Measurements from ENCODE around the gene MUC22. TPM values are rescaled to one million over a fixed set of nuclear protein-coding genes. Genes with fewer than 3 reads are reported as not detected.
"Not testable (repeated sequence)": the region's sequence is repeated elsewhere in the genome, so short reads cannot be mapped to it uniquely, and the experiment has no call there.

The MUC22 gene
- not detected for total RNA-seq

- ATAC-seq (no peak), DNase-seq (no peak)
- Mint-ChIP-seq H3K4me3 (no peak within 1 kb of the TSS), H3K4me1 (ENCODE audit: low read depth) (no peaks in the 10 kb centered on the region), H3K27me3 (ENCODE audit: low read depth) (peaks cover 44% of the 10 kb centered on the region), H3K27ac (no peak within 1 kb of the TSS), H3K36me3 (ENCODE audit: low read depth) (no peaks in the 10 kb centered on the region), H3K9me3 (ENCODE audit: insufficient read depth) (peaks cover under 1% of the 10 kb centered on the region)
- ChIA-PET POLR2A (no interaction called here), CTCF (no interaction called here)
Observed at GRCh38 chr6:31010393-31011060, at the start of gene MUC22. TSS of gene MUC22 (plus strand) at chr6:31010474. CDS start at chr6:31010707, 233 bp downstream.

- POLR2A ChIA-PET, result no interaction called here
- no peaks in the 10 kb centered on the region for H3K36me3 Mint-ChIP-seq (ENCODE audit: low read depth)
- no peak for ATAC-seq
- H3K4me3 Mint-ChIP-seq, result no peak overlapping the region
- CTCF ChIA-PET, result interaction anchor here (0.7 kb wide), 1 partner anchor 126 kb away, joined by 3 read pairs; no protein-coding TSS in a partner anchor
- no peaks in the 10 kb centered on the region for H3K9me3 Mint-ChIP-seq (ENCODE audit: insufficient read depth)
- H3K4me1 Mint-ChIP-seq (ENCODE audit: low read depth), result peaks cover 26% of the 10 kb centered on the region
- H3K27me3 Mint-ChIP-seq (ENCODE audit: low read depth), result peaks cover 51% of the 10 kb centered on the region
- no peak for DNase-seq
- H3K27ac Mint-ChIP-seq, result no peak overlapping the region
Observed at GRCh38 chr6:30960907-30961673, 49.2 kb upstream of the MUC22 start.

- H3K27ac Mint-ChIP-seq, result no peak overlapping the region
- peaks cover 47% of the 10 kb centered on the region for H3K27me3 Mint-ChIP-seq (ENCODE audit: low read depth)
- no peaks in the 10 kb centered on the region for H3K9me3 Mint-ChIP-seq (ENCODE audit: insufficient read depth)
- ChIA-PET POLR2A (no interaction called here), CTCF (no interaction called here)
- DNase-seq (no peak), ATAC-seq (no peak)
- H3K4me3 Mint-ChIP-seq, result no peak overlapping the region
- H3K36me3 Mint-ChIP-seq (ENCODE audit: low read depth), result no peaks in the 10 kb centered on the region
- H3K4me1 Mint-ChIP-seq (ENCODE audit: low read depth), result peaks cover 27% of the 10 kb centered on the region
Observed at GRCh38 chr6:30962716-30963115, 47.6 kb upstream of the MUC22 start.

GRCh38 chr6:30963641-30964040 lies 46.6 kb upstream of the MUC22 start:
- ATAC-seq (no peak), DNase-seq (no peak)
- Mint-ChIP-seq H3K27ac (no peak overlapping the region), H3K9me3 (ENCODE audit: insufficient read depth) (no peaks in the 10 kb centered on the region), H3K4me3 (no peak overlapping the region), H3K36me3 (ENCODE audit: low read depth) (no peaks in the 10 kb centered on the region), H3K4me1 (ENCODE audit: low read depth) (peaks cover 27% of the 10 kb centered on the region), H3K27me3 (ENCODE audit: low read depth) (peaks cover 41% of the 10 kb centered on the region)
- POLR2A ChIA-PET, result interaction anchor here (1.4 kb wide), 1 partner anchor 8 kb away, joined by 4 read pairs; no protein-coding TSS in a partner anchor
- CTCF ChIA-PET, result no interaction called here

GRCh38 chr6:30964075-30964474 lies 46.2 kb upstream of the MUC22 start:
- Mint-ChIP-seq H3K4me1 (ENCODE audit: low read depth) (peaks cover 27% of the 10 kb centered on the region), H3K27ac (no peak overlapping the region), H3K4me3 (no peak overlapping the region), H3K27me3 (ENCODE audit: low read depth) (peaks cover 40% of the 10 kb centered on the region), H3K36me3 (ENCODE audit: low read depth) (no peaks in the 10 kb centered on the region), H3K9me3 (ENCODE audit: insufficient read depth) (no peaks in the 10 kb centered on the region)
- ATAC-seq (peak; percentile 49), DNase-seq (peak; percentile 41)
- ChIA-PET CTCF (no interaction called here), POLR2A (interaction anchor here (1.4 kb wide), 1 partner anchor 9 kb away, joined by 4 read pairs; no protein-coding TSS in a partner anchor)

GRCh38 chr6:30965140-30965601 lies 45.1 kb upstream of the MUC22 start:
- Mint-ChIP-seq H3K36me3 (ENCODE audit: low read depth) (no peaks in the 10 kb centered on the region), H3K9me3 (ENCODE audit: insufficient read depth) (no peaks in the 10 kb centered on the region), H3K27ac (no peak overlapping the region), H3K27me3 (ENCODE audit: low read depth) (peaks cover 36% of the 10 kb centered on the region), H3K4me1 (ENCODE audit: low read depth) (peaks cover 27% of the 10 kb centered on the region), H3K4me3 (no peak overlapping the region)
- peak; percentile 28 for DNase-seq
- POLR2A ChIA-PET, result interaction anchor here (1.4 kb wide), 1 partner anchor 10 kb away, joined by 4 read pairs; no protein-coding TSS in a partner anchor
- ATAC-seq, result peak; percentile 45
- CTCF ChIA-PET, result interaction anchor here (1.0 kb wide), 1 partner anchor 22 kb away, joined by 3 read pairs; no protein-coding TSS in a partner anchor

GRCh38 chr6:30966154-30966553 lies 44.1 kb upstream of the MUC22 start:
- Mint-ChIP-seq H3K9me3 (ENCODE audit: insufficient read depth) (no peaks in the 10 kb centered on the region), H3K27me3 (ENCODE audit: low read depth) (peaks cover 33% of the 10 kb centered on the region), H3K4me3 (no peak overlapping the region), H3K36me3 (ENCODE audit: low read depth) (no peaks in the 10 kb centered on the region), H3K4me1 (ENCODE audit: low read depth) (peaks cover 27% of the 10 kb centered on the region), H3K27ac (no peak overlapping the region)
- ChIA-PET POLR2A (no interaction called here), CTCF (interaction anchor here (1.3 kb wide), 1 partner anchor 19 kb away, joined by 3 read pairs; no protein-coding TSS in a partner anchor)
- peak; percentile 50 for ATAC-seq
- no peak for DNase-seq

GRCh38 chr6:30969171-30969570 lies 41.1 kb upstream of the MUC22 start:
- H3K4me3 Mint-ChIP-seq; DNase-seq; CTCF ChIA-PET; H3K9me3 Mint-ChIP-seq (ENCODE audit: insufficient read depth); H3K27ac Mint-ChIP-seq; POLR2A ChIA-PET; H3K36me3 Mint-ChIP-seq (ENCODE audit: low read depth); ATAC-seq: not testable (repeated sequence)
- peaks cover 20% of the 10 kb centered on the region for H3K4me1 Mint-ChIP-seq (ENCODE audit: low read depth)
- peaks cover 45% of the 10 kb centered on the region for H3K27me3 Mint-ChIP-seq (ENCODE audit: low read depth)

- ATAC-seq (no peak), DNase-seq (no peak)
- no peaks in the 10 kb centered on the region for H3K9me3 Mint-ChIP-seq (ENCODE audit: insufficient read depth)
- H3K27me3 Mint-ChIP-seq (ENCODE audit: low read depth), result peaks cover 35% of the 10 kb centered on the region
- H3K27ac Mint-ChIP-seq, result no peak overlapping the region
- ChIA-PET POLR2A (no interaction called here), CTCF (no interaction called here)
- H3K4me1 Mint-ChIP-seq (ENCODE audit: low read depth), result peaks cover 3% of the 10 kb centered on the region
- H3K36me3 Mint-ChIP-seq (ENCODE audit: low read depth), result no peaks in the 10 kb centered on the region
- no peak overlapping the region for H3K4me3 Mint-ChIP-seq
Observed at GRCh38 chr6:30970946-30971345, 39.3 kb upstream of the MUC22 start.

- H3K27ac Mint-ChIP-seq, result no peak overlapping the region
Observed at GRCh38 chr6:30972816-30973215, 37.5 kb upstream of the MUC22 start.

GRCh38 chr6:30974490-30975252 lies 35.6 kb upstream of the MUC22 start:
- no peaks in the 10 kb centered on the region for H3K36me3 Mint-ChIP-seq (ENCODE audit: low read depth)
- no peaks in the 10 kb centered on the region for H3K9me3 Mint-ChIP-seq (ENCODE audit: insufficient read depth)
- POLR2A ChIA-PET, result no interaction called here
- CTCF ChIA-PET, result no interaction called here
- H3K27me3 Mint-ChIP-seq (ENCODE audit: low read depth), result peaks cover 39% of the 10 kb centered on the region
- no peaks in the 10 kb centered on the region for H3K4me1 Mint-ChIP-seq (ENCODE audit: low read depth)
- DNase-seq (no peak), ATAC-seq (no peak)
- no peak overlapping the region for H3K27ac Mint-ChIP-seq
- no peak overlapping the region for H3K4me3 Mint-ChIP-seq

More at GRCh38 chr6:30972816-30973215, 37.5 kb upstream of the MUC22 start:
- DNase-seq (no peak), ATAC-seq (no peak)
- Mint-ChIP-seq H3K36me3 (ENCODE audit: low read depth) (no peaks in the 10 kb centered on the region), H3K27me3 (ENCODE audit: low read depth) (peaks cover 32% of the 10 kb centered on the region), H3K9me3 (ENCODE audit: insufficient read depth) (no peaks in the 10 kb centered on the region), H3K4me1 (ENCODE audit: low read depth) (no peaks in the 10 kb centered on the region), H3K4me3 (no peak overlapping the region)
- CTCF ChIA-PET, result interaction anchor here (1.4 kb wide), 1 partner anchor 114 kb away, joined by 3 read pairs; no protein-coding TSS in a partner anchor
- POLR2A ChIA-PET, result no interaction called here
